Measurements from ENCODE around the gene CYTIP. TPM values are rescaled to one million over a fixed set of nuclear protein-coding genes. Genes with fewer than 3 reads are reported as not detected.
A peak's percentile ranks its signal among the peaks of the same experiment; 100 is the strongest.
"Not testable (repeated sequence)": the region's sequence is repeated elsewhere in the genome, so short reads cannot be mapped to it uniquely, and the experiment has no call there.

The CYTIP gene
- total RNA-seq, 2 donors from 2014 or later = 3.3 to 4.8 TPM

GRCh38 chr2:157414050-157414449 is 29.8 kb downstream of the CYTIP start:
- Histone ChIP-seq H3K27me3 (no peaks in the 10 kb centered on the region), H3K4me1 (peaks cover 0 to 15% of the 10 kb centered on the region in 2 donors), H3K9me3 (no peaks in the 10 kb centered on the region), H3K27ac (peak overlapping the region; percentile 37 to 68), H3K4me3 (no peak overlapping the region), H3K36me3 (no peaks in the 10 kb centered on the region)
- DNase-seq (ENCODE audit: low spot score) = no peak
- TF ChIP-seq CTCF (IDR thresholded peaks at IDR 0.05) = no peak

- Histone ChIP-seq H3K4me1 (peaks cover 0 to 15% of the 10 kb centered on the region in 2 donors), H3K36me3 (no peaks in the 10 kb centered on the region), H3K27me3 (no peaks in the 10 kb centered on the region), H3K27ac (peak overlapping the region; percentile 37 to 68), H3K9me3 (no peaks in the 10 kb centered on the region), H3K4me3 (no peak overlapping the region)
- no peak for TF ChIP-seq CTCF (IDR thresholded peaks at IDR 0.05)
- DNase-seq (ENCODE audit: low spot score) = no peak
Observed at GRCh38 chr2:157413326-157414035, 30.4 kb downstream of the CYTIP start.

GRCh38 chr2:157411624-157412336 is 32.1 kb downstream of the CYTIP start:
- no peak overlapping the region for H3K4me3 ChIP-seq
- H3K36me3 ChIP-seq = no peaks in the 10 kb centered on the region
- no peaks in the 10 kb centered on the region for H3K27me3 ChIP-seq
- no peaks in the 10 kb centered on the region for H3K9me3 ChIP-seq
- no peak overlapping the region for H3K27ac ChIP-seq
- H3K4me1 ChIP-seq = peaks cover 0 to 11% of the 10 kb centered on the region in 2 donors
- no peak for DNase-seq (ENCODE audit: low spot score)
- no peak for TF ChIP-seq CTCF (IDR thresholded peaks at IDR 0.05)

GRCh38 chr2:157405398-157405797 is 38.5 kb downstream of the CYTIP start:
- DNase-seq (ENCODE audit: low spot score); H3K27me3 ChIP-seq; H3K36me3 ChIP-seq; H3K4me3 ChIP-seq; H3K27ac ChIP-seq; H3K9me3 ChIP-seq; H3K4me1 ChIP-seq: not testable (repeated sequence)

GRCh38 chr2:157404363-157404762 is 39.5 kb downstream of the CYTIP start:
- Histone ChIP-seq H3K4me1 (no peaks in the 10 kb centered on the region), H3K36me3 (no peaks in the 10 kb centered on the region), H3K9me3 (no peaks in the 10 kb centered on the region), H3K27ac (no peak overlapping the region), H3K4me3 (no peak overlapping the region), H3K27me3 (no peaks in the 10 kb centered on the region)
- no peak for TF ChIP-seq CTCF (IDR thresholded peaks at IDR 0.05)
- no peak for DNase-seq (ENCODE audit: low spot score)

GRCh38 chr2:157402801-157403485 is 40.9 kb downstream of the CYTIP start:
- H3K4me3 ChIP-seq; H3K27me3 ChIP-seq; H3K27ac ChIP-seq; H3K36me3 ChIP-seq; H3K4me1 ChIP-seq; DNase-seq (ENCODE audit: low spot score); H3K9me3 ChIP-seq: not testable (repeated sequence)
